GM18870 (cell line): ENCODE results near the gene ADCY3.

ENCODE experiments used
- ATAC-seq: cut with Tn5 transposase; IDR thresholded peaks from one replicate; pipeline ENCODE4 v1.9.1; 2021; ENCODE audit warnings: moderate library complexity; ENCODE audit not compliant: unreplicated experiment

The ADCY3 gene

GRCh38 chr2:24877646-24878045, 42.4 kb downstream of the ADCY3 start:
- ATAC-seq = no peak

DNA sequence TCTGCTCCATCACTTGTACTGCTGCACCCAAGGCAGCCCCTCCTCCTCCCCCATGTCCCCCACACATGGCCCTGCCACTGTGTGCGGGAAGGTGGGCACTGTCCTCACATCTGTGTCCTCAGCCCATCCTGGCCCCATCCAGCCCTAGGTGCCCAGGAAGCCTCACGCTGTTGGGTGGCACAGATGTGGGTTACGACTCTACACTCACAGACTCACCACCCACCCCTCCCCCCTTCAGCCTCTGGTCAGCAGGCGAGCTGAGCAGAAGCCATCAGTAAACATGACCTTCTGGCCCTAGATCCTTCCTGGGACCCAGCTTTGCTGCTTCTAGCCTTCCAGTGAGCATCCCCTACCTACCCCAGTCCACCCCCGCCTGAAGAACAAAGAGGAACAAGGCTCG, 43.0 kb downstream of the ADCY3 start:
- no peak for ATAC-seq

DNA sequence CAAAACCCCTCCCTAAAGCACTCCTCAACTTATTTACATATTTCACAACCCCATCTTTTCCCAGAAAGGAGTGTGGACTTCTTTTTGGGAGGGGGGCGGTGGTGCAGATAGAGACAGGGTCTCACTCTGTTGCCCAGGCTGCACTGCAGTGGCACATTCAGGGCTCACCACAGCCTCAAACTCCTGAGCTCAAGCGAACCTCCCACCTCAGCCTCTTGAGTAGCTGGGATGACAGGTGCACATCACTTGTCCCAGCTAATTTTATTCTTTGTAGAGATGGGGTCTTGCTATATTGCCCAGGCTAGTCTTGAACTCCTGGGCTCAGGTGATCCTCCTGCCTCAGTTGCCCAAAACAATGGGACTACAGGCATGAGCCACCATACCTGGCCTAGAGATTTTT, 44.1 kb downstream of the ADCY3 start:
- ATAC-seq = no peak

DNA sequence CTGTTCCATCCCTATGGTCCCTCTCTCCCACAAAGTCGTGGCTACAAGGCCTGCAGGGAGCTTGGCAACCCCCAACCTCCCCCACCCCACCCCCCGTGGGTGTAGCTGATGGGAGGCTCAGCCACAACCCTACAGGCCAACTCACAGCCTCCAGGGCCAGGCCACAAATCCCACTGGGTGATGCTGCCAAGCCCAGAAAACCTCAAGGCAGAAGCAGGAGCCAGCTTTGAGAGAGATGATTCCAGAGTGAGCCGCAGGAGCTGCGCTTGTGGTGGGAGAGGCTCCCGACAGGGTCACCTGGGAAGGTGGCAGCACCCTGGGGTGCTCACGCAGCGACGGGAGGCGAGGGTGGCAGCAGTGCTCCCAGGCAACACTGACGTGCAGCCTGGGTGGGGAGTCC, 44.8 kb downstream of the ADCY3 start:
- no peak for ATAC-seq

DNA sequence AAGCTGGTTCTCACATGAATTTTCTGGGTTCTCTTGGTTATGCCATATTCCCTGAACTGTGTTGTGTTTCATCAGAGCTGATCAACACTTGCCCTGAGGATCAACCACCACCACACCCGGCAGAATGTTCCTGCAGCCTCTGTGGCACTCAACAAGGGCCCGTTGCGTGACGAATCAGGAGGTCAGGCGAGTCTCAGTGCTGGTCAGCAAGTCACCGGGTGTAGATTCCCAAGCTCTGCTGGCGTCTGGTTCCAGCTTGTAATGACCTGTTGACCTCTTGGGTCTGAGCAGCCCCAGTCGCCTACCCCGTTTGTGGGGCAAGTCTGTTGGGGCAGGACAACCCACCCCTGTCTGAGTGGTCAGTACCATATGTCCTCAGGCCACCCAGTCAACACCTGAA, 46.0 kb downstream of the ADCY3 start:
- ATAC-seq = no peak

- no peak for ATAC-seq
Observed at GRCh38 chr2:24873619-24874018, 46.4 kb downstream of the ADCY3 start.

- ATAC-seq = no peak
Observed at GRCh38 chr2:24872344-24873115, 47.5 kb downstream of the ADCY3 start.

DNA sequence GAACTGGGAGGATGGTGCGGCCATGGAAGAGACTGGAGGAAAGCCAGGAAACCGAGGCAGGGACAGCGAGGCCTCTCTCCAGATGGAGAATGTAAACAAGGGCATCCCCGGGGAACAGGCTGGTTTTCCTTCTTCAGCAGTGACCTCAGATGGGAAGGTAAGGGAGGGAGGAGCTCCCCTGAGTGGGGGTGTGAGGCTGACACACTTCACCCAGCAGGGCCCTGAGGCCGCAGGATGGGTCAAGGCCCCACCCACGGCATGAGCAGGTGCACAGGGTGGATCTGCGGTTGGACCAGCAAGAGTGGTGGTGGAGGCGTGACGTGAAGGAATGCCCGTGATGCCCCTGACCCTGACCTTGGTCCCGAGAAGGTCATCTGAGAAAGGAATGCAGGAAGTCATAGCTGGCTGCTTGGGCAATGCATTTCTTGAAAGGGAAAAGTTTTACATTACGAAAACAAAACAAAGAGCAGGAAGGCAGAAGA, 48.1 kb downstream of the ADCY3 start:
- ATAC-seq = no peak

- no peak for ATAC-seq
Observed at GRCh38 chr2:24870891-24871705, 48.9 kb downstream of the ADCY3 start.

- ATAC-seq = no peak
Observed at GRCh38 chr2:24870440-24870839, 49.6 kb downstream of the ADCY3 start.

DNA sequence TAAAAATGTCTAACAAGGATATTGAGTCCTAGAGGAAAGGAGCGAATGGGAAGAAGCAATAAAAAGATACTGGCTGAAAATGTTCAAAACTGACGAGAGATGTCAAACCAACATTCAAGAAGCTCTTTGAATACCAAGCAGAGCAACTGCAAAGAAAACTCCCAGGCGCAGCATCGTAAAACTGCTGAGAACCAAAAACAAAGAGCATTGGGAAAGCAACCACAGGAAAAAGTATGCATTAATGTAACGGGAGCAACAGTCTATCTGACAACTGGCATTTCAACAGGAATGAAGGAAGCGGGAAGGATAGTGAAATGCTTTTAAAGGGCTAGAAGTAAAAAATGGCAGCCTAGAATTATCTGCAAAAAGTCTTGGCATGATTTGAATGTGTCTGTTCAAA, 53.1 kb downstream of the ADCY3 start:
- ATAC-seq = no peak

DNA sequence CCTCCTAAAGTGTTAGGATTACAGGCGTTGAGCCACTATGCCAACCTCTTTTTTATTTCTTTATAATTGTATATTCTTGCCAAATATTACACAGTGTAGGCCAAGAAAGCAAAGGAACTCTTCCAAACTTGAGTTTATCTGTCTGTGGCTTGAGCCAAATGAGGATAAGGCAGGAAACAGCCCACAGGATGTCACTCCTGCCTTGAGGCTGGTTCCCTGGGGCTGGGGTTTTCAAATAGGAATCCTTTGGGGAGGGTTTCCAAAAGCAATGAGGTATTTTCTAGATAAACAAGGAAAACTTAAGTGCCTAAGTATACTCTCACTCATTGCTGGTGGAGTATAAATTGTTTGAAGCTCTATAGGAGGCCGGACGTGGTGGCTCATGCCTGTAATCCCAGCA, 56.4 kb downstream of the ADCY3 start:
- ATAC-seq = no peak

DNA sequence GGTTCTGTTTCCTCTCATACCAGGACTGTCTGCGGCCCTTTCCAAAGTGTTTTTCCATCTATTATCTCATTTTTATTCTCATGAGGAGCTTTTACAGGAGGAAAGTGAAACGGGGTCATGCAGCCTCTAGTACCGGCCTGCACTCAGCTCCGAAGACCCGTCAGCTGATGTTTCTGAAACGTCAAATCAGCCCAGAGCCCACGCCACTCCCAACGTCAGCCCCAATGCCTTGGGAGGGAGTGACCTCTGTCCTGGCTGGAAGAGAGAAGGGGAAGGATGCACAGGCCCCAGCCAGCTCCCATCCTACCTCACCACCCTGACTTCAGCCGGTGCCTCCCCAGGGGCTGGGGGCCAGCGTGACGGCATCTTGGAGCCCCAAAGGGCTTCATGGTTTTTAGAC, 58.5 kb downstream of the ADCY3 start:
- ATAC-seq = no peak

DNA sequence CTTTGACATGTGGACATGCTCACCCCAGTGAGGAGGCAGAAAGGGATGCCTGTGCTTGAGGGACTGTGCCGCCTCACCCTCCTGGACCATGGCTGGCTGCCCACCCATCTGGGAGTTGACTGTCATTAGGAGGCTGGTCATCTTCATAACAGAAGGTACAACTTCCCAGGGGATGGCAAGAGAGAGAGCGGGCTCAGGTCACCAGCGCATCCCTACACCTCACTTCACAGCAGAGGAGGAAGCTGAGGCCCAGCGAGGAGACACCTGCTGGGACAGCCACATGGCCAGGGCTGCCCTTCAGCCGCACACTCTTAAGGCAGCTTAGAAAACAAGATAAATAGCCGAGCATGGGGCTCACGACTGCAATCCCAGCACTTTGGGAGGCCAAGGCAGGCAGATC, 59.4 kb downstream of the ADCY3 start:
- no peak for ATAC-seq

DNA sequence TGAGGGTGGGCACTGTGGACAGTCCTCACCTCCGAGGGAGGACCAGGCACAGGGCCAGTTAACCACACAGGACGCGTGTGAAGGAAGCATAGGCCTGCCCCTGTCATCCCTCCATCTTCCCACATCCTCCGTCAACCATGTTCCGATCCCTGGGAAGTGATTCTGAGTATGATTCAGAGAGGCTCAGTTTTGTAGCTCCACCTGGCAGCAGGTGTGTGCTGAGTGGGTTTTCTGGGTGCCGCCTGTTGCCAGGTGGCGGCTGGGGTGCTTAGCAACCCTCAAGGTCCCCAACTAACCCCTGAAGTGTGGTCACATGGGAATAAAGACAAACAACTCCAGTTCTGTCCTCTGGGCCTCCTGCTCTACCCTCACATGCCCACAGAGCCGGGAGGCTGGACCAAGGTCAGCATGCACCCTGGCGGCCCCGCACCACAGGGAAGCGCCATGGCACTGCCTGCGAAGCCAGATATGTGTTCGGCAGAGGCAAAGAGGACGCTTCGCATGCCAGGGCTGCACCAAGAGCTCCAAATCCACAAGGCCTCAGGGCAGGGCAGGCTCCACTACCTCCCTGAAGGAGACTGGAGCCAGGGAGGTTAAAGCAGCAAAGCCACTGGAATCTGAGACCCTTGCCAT, 60.0 kb downstream of the ADCY3 start:
- no peak for ATAC-seq

GRCh38 chr2:24858996-24859395, 61.0 kb downstream of the ADCY3 start:
- ATAC-seq = no peak

DNA sequence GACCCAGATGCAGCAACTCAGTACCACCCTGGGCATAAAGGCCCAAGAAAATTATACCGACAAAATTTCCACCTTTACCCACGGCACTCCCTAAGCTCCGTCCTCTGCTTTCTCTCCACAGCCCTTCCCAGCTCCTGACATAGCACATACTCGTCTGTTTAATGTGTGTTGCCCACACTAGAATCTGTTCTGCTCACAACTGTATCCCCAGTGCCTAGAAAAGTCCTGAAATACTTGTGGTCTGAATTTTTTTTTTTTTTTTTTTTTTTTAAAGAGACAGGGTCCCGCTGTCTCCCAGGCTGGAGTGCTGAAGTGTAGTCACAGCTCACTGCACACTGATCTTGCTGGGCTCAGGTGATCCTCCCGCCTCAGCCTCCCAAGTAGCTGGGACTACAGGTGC, 62.3 kb downstream of the ADCY3 start:
- no peak for ATAC-seq

DNA sequence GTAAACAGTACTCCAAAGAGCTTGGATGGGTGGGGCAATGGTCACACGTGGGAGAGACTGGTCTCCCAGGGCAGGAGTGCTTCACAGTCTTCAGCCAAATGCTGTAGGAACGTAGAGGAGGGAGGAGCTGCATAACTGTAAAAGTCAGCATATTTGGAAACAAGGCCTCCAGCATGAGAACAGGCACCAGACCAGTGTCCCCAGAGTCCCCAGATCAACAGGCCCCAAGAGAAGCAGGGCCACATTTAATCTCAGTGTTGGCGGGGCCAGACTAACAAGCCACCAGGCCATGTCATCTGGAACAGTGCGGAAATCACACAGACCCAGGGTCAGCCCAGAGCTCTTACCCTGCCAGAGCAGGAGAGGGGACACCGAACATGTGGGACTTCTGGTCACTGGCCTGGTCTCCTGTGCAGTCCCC, 63.2 kb downstream of the ADCY3 start:
- no peak for ATAC-seq

DNA sequence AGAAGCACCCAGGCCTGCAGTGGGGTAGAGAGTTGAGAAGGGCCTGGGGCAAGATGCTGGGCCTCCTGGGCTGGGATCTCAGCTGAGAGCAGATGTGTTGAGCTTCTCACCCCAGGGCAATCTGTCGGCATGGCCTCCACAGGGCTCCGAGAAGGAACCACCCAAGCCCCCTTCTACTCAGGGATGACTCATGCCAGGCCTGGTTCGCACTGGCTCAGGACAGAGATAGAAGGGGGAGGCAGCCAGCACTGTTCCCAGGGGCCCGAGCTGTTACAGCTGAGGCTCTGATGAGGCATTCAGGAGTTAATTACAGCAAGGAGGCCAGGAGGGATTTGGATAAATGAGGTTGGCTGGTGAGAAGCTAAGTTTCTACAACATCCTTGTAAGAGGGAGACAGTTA, 64.3 kb downstream of the ADCY3 start:
- ATAC-seq = no peak

GRCh38 chr2:24855022-24855622, 64.9 kb downstream of the ADCY3 start:
- no peak for ATAC-seq

- ATAC-seq = no peak
Observed at GRCh38 chr2:24853996-24854395, 66.0 kb downstream of the ADCY3 start.
